Measurements from ENCODE around the gene IPO13.

IPO13 gene

DNA sequence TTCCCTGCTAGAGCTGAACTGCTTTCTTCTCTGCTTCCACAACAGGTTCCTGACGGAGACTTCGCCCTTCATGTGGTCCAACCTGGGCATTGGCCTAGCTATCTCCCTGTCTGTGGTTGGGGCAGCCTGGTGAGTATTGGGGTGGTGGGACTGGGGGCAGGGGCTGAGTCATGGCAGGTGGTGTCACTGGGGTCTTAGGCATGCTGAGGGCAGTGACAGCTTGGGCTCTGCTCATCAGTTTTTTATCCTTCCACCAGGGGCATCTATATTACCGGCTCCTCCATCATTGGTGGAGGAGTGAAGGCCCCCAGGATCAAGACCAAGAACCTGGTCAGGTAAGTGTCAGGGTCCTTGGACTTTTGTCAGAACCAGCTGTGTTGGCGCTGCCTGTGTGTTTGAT, 29.3 kb downstream of the IPO13 start:
- DNase-seq = peak; percentile 43

- DNase-seq = no peak
Measured at GRCh38 chr1:43976890-43977289, 30.1 kb downstream of the IPO13 start.

DNA sequence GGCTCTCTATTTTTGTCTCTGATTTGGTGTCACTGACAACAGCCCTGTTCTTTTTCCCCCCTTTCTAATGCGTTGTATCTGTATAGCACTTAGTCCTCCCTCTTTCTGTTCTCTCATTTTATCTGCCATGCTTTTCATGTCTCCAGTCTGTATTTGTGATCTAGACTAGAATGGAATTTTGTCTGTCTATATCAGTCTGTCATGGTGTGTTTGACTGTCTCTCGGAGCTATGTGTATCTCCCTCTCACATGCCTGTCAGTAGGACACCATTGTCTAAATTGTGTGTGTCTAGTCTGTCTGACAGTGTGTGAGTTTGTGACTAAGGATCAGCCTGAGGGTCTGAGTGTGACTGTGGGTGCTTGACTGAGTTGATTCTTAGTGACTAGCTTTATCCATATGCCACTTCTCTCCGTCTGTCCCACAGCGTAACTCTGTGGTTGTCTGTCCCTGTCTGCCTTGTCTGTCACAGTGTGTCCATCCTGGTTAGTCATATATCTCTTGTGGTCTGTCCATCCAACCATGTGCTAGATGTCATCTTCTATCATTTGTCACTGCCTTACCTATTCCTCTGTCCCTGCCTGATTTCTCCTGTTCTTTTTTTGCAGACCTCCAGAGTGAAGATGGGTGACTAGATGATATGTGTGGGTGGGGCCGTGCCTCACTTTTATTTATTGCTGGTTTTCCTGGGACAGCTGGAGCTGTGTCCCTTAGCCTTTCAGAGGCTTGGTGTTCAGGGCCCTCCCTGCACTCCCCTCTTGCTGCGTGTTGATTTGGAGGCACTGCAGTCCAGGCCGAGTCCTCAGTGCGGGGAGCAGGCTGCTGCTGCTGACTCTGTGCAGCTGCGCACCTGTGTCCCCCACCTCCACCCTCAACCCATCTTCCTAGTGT, 30.9 kb downstream of the IPO13 start:
- DNase-seq = no peak

- no peak for DNase-seq
Measured at GRCh38 chr1:43978264-43978550, 31.5 kb downstream of the IPO13 start.

GRCh38 chr1:43978551-43979260, 32.0 kb downstream of the IPO13 start, which contains the start of gene B4GALT2:
Gene B4GALT2 (plus strand): TSS chr1:43979210. CDS start chr1:43981161, 1,951 bp downstream.
- peak; percentile 68 for DNase-seq

GRCh38 chr1:43979261-43979527, 32.4 kb downstream of the IPO13 start:
- no peak for DNase-seq

- peak; percentile 82 for DNase-seq
Measured at GRCh38 chr1:43979528-43980254, 32.9 kb downstream of the IPO13 start.

DNA sequence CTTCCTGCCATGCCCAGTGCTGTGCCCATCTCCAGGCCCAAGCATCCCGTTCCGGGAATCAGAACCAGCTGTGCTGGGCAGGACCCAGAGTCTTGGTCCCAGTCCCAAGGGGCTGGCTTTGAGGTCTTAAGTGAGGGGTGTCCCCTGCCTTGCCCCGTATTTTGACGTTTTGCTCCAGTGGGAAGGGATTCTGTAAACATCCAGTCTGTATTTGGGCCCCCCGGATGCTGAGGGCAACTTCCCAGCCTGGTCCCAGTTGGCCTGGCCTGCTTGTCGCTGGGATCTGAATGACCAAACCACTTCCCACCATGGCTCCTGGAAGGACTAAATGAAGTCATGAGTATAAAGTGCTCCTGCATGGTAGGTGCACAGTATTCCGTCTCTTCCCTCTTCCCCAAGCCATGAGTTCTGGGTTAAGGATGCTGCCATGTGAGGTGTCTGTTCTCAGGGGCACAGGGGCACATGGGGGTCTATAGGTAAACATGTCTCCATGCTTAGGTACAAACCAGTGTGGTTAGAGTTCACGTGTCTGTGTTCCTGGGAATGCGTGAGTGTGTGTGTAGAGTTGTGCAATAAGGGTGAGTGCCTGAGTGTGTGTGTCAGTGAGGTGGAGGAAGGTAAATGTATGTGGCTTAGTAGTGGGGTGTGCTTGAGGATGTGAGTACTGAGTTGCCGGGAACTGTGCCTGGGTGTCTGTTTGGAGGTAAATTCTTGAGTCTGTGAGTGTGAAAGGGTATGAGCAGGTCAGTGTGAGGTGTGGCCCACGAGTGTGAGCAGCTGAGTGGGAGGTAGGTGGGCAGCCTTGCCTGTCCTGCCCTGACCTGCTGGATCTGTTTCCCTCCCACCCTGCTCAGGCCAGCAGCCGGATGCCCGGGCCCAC, 33.7 kb downstream of the IPO13 start:
- DNase-seq = no peak

- no peak for DNase-seq
Measured at GRCh38 chr1:43981135-43981491, 34.4 kb downstream of the IPO13 start.

DNA sequence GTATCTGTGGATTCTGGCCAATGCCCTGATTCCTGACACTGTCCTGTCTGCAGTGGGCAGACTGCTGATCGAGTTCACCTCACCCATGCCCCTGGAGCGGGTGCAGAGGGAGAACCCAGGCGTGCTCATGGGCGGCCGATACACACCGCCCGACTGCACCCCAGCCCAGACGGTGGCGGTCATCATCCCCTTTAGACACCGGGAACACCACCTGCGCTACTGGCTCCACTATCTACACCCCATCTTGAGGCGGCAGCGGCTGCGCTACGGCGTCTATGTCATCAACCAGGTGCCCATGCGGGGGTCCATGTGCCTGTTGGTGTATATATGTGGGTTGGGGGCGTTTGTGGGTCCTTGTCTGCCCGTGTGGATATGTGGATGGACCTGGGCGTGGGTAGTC, 34.9 kb downstream of the IPO13 start:
- no peak for DNase-seq

DNA sequence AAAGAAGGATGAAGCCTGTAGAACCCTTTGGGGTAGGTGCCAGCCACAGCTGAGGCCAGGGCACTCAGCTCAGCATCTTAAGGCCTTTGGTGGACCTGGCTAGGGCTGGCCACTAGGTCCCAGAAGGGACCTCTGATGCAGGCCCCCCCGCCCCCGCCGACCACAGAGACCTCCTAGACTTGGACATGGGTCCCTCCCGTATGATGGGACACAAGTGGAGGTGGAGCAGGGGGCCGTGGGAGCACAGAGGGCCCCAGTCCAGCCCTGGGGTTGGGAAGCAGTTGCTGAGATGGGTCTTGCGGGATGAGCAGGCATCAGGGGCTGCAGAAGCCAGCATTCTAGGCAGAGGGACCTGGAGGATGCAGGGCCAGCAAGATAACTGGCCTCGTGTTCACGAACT, 35.5 kb downstream of the IPO13 start:
- no peak for DNase-seq

GRCh38 chr1:43982808-43983207, 36.1 kb downstream of the IPO13 start:
- no peak for DNase-seq

GRCh38 chr1:43983253-43983899, 36.6 kb downstream of the IPO13 start:
- DNase-seq = no peak

- DNase-seq = no peak
Measured at GRCh38 chr1:43984855-43985254, 38.1 kb downstream of the IPO13 start.

DNA sequence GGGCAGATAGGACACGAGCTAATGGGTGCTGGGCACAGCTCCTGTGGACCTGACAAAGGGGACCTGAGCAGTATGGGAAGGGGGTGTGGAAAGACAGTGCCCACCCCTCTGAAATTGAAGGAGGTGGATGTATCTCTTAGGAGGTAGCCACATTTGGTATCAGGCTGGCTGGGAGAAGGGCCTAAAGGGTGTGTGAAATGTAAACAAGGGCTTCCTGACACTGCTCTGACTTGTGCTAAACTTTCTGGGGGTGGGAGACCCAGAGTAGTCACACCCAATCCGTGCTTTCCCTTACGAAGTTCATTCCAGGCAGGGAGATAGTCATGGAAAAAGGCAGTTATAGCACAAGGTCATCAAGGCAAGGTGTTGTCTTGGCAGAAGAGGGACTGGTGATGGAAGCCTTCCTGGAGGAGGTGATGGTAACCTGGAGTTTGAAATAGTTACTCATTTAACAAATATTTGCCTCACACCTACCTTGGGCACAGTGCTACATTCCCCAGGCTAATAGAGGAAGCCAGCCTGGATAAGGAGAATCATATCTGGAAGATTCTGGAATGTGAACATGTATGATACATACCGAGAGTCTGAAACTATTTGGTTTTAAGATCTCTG, 39.3 kb downstream of the IPO13 start:
- DNase-seq = no peak

DNA sequence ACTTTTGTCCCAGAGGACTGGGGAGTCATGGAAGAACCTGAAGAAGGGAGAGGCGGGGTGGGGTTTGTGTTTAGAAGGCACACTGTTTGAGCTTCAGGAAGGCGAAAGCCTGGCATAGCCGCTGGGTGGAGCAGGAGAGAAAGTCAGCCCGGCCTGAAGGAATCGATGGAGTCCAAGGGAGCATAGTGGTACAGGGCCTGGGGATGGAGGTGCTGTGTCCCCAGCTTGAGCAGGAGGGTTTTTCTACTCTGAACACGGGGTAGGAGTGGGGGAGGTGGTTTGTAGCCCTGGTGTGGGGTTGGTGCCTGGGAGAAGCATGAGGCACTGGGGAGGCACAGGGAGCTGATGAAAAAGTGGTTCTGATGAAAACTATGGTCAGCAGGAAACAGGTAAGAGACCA, 40.0 kb downstream of the IPO13 start:
- DNase-seq = no peak

GRCh38 chr1:43987159-43987902, 40.6 kb downstream of the IPO13 start:
- DNase-seq = no peak

DNA sequence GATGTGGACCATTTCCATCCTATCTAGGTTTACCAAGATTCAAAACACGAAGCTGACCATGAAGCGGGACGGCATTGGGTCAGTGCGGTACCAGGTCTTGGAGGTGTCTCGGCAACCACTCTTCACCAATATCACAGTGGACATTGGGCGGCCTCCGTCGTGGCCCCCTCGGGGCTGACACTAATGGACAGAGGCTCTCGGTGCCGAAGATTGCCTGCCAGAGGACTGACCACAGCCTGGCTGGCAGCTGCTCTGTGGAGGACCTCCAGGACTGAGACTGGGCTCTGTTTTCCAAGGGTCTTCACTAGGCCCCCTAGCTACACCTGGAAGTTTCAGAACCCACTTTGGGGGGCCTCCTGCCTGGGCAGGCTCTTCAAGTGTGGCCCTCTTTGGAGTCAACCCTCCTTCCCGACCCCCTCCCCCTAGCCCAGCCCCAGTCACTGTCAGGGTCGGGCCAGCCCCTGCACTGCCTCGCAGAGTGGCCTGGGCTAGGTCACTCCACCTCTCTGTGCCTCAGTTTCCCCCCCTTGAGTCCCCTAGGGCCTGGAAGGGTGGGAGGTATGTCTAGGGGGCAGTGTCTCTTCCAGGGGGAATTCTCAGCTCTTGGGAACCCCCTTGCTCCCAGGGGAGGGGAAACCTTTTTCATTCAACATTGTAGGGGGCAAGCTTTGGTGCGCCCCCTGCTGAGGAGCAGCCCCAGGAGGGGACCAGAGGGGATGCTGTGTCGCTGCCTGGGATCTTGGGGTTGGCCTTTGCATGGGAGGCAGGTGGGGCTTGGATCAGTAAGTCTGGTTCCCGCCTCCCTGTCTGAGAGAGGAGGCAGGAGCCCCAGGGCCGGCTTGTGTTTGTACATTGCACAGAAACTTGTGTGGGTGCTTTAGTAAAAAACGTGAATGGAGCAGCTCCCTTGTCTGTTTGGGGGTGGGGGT, 43.8 kb downstream of the IPO13 start:
- peak; percentile 35 for DNase-seq

DNA sequence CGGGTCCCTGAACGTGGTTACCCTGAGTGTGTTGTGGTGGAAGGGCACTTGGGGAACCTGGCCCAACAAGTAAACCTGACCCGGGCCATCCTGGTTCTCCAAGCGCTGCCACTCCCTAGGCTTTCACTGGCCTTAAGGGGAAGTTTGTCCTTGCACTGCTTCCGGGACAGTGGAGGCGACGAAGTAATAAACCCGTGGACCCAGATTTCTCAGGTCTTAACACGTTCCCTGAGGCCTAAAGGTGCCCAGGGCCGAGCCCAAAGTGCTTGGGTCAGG, 44.4 kb downstream of the IPO13 start:
- DNase-seq = no peak

DNA sequence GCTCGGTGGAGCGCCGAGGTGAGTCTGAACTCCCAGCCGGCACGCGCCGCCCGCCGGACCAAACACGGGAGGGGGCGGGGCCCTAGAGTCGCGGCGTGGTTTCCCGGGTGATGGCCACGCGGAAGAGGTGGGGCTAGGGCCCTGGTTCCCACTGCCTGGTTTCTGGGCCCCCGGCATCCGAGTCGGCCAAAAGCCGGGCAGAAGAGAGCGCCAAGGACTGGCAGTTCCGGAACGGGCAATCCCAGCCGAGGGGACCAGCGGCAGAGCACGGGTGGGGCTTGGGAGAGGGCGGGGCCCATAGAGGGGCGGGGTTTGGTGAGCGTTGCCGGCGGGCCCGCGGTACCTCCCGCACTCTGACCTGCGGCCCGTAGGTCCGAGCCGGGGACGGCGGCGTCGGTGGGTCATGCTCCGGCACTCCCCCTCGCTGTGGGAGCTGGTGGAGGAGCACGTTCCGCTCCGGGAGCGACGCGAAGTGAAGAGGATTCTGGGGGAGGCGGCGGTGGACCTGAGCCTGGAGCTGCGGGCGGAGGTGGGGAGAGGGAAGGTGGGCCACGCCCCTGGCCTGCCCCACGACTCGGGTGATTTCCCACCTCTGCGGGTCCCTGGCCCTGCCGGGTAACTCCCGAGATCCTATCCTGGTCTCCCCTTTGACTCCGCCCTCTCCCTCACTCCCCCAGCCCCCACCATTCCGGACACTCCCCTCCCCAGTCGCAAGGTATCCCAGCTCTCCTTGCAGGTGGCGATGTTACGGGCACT, 44.9 kb downstream of the IPO13 start, which contains the start of gene CCDC24:
Gene CCDC24, plus strand, starts transcription at position 124 of the 756 bp plus-strand sequence. Its CDS starts 280 bp downstream, at position 404.
- DNase-seq = peak; percentile 92
